DMS79 (cell line): ENCODE measurements around the gene SMIM9.
A peak's percentile ranks its signal among the peaks of the same experiment; 100 is the strongest.

ENCODE experiments used
- DNase-seq: peaks from one replicate; lab custom pipeline; 2025; lab: John Stamatoyannopoulos, UW

SMIM9 gene

DNA sequence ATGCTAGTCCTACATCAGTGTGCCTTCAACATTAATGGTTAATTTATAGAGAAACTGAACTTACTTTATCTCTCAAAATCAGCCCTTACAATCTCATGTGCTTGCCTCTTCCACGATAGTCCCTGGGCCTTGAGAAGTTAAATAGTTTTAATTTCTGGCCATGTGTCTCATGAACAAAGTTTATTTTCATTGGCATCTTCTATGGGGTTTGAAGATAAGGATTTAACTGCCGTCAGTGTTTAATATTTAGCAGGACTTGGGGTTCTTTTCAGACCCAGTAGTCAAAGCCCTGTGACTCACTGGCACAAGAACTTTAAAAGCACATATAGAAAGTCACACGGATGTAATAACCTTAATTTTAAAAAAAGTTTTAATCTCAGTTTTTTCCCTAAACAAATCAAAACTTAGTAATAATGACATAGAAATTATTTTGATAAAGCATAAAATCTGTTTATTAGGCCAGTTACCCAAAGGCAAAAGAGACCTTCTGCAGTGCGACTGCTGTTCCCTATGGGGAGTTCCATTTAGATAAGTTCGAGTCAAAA is 19.1 kb downstream of the SMIM9 start:
- DNase-seq = no peak

DNA sequence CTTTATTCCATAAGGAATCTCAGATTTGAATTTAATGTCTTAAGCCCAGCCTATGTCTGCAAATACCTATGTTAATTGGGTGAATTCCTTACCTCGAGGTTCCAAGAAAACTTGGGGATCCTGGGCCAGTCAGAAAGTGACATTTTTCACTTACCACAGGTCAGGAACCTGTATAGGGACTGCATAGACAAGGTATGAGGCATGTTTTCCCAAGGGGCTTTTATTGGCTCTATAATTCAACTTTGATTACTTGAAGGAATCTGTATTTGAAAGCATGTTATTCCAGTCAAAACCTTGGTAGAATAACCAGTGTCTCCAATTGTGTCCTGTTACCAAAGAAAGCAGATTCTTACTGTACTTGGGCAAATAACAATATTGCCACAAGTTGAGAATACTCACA is 20.7 kb downstream of the SMIM9 start:
- no peak for DNase-seq

DNA sequence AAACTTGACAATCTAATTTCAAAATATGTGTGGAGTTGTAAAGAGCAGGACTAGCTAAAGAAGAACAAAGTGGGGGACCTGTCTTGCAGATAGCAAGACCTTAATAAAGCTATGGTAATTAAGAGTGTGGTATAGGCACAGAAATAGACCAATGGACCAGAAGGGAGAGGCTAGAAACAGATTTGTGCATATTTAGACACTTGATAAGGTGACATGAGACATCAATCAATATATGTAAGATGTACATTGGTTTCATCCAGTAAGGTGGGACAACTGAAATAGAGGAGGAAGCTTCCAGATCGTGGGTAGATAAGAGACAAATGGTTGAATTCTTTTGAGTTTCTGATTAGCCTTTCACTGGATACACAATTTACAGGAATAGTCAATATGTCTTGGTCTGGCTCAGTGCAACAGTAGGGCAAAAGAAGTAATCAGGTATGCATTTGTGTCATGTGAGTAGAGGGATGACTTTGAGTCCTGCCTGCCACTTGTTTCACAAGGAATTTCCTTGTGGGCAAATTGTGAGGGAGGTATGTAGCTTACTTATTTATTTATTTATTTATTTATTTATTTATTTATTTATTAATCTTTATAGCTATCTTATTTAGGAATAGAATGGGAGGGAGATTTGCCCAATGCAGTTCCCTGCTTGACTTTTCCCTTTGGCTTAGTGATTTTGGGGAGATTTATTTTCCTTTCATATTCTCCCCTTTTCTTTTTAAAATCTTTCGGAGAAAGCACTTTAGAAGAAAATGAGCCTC is 21.9 kb downstream of the SMIM9 start:
- no peak for DNase-seq

DNA sequence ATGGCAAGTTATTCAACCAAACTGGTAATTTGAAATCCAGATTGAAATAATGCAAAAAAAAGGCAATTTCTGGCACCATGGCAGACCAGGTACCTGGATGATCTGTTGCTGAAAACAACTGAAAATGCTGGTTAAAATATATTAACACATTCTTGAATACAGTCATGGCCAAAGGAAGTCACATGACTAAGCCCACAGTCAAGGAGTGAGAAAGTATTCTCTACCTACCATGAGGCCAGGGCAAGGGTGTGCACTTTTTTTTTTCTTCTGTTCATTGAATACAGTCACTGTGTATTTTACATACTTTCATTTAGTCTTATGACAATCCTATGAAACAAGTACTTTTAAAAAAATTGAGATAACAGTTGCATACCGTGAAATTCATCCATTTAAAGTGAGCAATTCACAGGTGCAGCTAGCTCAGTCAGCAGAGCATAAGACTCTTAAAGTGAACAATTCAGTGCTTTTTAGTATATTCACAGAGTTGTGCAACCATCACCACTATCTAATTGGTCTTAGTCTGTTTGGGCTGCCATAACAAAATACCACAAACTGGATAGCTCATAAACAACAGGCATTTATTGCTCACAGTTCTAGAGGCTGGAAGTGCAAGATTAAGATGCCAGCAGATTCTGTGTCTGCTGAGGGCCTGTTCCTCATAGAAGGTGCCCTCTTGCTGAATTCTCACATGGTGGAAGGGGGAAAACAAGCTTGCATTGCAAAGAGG is 24.4 kb downstream of the SMIM9 start:
- DNase-seq = no peak

DNA sequence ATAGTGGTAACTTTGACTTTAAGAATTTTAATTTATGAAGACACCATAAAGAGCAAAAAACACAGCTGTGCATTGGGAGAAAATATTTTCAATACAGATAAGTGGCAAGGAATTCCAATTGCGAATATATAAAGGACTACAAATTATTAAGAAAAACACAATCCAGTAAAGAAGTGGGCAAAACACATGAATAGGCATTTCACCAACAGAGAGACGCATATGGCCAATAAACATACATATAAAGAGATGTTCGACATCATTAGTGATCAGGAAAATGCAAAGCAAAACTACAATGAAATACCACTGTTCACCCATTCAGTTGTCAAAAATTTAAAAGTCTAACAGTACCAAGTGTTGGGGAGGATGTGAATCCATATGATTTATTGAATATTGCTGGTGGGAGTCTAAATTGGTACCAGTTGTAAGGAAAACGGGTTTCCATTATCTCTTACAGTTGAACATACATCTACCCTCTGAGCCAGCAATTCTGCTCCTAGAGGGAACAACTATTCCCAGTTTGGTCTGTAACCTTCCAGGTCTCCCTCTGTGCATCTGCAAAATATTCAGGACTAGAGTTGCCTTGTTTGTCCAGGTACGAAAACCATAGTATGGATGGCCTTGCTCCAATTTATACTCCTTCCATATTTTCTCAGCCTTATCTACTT is 27.5 kb downstream of the SMIM9 start:
- no peak for DNase-seq

DNA sequence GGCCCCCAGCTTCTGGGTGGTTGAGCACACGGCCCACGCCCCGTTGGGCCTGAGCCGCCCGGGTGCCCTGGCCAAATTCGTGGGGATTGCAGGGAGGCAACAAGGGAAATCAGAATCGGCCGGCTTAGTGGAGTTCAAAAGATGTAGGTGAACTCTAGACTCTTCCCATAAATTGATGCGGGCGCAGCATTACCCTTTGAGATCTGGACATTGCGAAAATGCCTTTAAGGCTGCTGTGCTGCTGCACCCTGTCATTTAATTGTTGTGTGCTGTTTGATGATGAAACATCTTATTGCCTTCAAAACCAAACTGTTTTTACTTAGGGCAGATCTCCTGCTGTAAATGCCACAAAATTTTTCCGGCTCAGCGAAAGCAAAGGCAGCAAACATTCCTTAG is 28.8 kb downstream of the SMIM9 start:
- DNase-seq = no peak

DNA sequence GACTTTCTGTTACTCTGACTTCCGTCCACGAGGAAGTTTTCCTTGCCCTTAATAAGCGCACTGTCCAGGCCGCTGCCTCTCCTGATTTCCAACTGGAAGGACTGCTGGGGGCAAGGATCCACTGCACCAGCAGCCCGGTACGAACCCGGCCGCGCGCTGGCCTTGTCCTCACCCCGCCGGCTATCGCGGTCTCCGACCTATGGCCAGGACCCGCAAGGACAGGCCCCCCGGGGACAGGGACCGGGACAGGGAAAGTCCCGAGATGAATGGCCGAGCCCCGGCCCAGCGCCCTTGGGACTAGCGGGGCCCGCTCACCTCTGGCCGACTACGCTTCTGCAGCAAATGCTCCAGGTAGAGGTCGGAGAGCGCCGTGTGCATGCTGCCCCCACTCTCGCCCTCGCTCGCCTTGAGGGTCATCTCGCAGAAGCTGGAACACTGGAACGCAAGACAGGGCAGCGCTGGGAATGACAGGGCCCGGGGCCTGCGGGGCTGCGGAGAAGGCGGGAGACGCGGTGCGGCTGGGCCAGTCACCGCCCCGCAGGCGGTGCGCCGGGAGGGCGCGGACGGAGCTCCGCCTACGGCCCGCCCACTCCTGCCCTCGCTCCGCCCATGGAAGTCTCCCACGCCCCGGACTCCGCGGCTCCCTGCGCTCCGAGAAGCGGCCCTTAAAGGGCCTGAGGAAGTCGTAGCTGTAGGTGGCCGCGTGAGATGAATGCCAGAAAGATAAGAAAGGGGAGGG is 29.3 kb downstream of the SMIM9 start, which contains the start of gene MPP1:
MPP1 (minus strand) TSS at position 529 of the 739 bp plus-strand sequence; CDS start at position 417, 112 bp downstream.
- DNase-seq = no peak

GRCh38 chrX:154804261-154804956 is 30.1 kb downstream of the SMIM9 start:
- DNase-seq = no peak

GRCh38 chrX:154802947-154803346 is 31.5 kb downstream of the SMIM9 start:
- no peak for DNase-seq

DNA sequence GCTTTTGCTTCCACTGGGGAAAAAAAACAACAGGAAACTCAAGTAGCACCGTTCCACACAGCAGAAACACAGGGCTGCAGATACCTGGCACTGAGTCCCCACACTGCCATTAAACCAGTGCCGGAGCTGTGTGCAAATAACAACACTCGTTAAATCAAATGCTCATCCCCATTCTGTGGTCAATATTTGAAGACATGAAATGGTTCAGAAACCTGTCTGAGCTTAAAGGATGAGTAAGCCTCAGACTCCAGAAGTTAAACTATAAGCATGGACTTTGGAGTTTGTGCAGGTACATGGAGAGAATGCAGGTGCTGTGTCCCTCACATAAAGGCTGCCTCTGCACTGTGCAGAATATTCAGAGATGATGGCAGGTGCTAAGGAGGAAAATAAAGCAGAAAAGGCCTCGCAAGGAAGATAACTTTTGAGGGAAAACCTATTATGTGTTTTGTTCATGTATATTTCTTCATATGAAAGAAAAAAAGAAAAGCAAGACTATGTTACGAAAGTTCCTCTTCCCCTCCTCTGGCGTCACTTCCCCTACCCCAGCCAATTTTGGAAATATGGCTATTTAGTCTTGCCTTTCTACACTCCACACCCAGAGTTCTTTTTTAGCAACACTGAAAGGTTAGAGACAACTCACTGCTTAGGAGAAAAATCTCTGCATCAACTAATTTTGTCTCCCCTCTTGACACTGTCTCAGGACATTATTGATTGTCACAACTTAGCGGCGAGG is 33.8 kb downstream of the SMIM9 start:
- no peak for DNase-seq

DNA sequence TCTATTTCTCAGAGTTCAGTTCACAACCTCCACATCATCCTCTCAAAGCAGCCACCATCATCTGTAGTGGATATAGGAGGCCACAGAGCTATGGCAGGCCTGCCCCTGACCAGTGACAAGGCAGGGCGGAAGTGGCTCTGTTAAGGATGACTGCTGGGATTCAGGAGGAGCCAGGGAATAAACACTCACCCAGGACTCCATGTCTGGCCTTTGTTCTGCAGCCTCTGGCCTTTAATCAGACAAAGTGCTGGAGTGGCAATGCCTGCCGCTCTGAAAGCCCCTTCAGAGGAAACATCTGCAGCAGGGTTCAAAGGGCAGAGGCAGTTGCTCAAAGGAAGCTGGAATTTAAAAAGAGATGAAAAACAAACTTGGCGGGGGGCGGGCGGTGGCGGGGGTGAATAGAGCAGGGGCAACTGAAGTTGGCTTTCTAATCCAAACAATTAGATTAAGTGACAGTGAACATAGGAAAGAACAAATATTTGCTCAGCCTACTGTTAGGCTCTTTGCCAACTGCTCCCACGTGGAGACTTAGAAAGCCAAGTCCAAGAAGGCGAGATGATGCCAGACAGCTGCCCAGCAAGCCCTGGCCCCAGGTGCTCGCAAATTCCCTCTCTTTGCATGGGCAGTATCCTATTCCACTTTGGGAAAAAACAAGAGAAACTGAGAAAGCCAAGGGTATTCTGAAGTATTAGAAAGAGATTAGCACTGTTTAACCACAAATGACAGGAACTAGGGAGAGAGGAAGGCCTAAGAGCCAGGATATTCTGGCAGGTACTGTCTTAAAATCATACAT is 34.7 kb downstream of the SMIM9 start:
- DNase-seq = peak; percentile 83

DNA sequence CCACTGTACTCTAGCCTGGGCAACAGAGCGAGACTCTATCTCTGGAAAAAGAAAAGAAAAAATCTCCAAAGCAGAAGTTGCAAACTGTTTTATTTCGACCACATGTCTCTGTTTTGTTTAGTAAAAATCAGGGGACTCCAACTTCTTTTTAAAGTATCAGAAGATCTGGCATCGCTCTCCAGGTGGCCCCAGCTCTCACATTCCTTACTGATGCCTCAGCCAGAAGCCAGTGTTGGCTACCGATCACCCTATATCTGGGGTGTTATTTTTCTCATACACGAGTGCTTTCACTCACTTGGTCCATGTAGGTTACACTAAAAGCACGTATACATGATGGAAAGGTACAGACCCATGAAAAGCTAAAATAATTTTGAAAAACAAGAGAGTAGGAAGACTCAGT is 37.5 kb downstream of the SMIM9 start:
- no peak for DNase-seq

GRCh38 chrX:154795016-154795415 is 39.4 kb downstream of the SMIM9 start:
- no peak for DNase-seq

- no peak for DNase-seq
Measured at GRCh38 chrX:154793084-154793795, 41.2 kb downstream of the SMIM9 start.

DNA sequence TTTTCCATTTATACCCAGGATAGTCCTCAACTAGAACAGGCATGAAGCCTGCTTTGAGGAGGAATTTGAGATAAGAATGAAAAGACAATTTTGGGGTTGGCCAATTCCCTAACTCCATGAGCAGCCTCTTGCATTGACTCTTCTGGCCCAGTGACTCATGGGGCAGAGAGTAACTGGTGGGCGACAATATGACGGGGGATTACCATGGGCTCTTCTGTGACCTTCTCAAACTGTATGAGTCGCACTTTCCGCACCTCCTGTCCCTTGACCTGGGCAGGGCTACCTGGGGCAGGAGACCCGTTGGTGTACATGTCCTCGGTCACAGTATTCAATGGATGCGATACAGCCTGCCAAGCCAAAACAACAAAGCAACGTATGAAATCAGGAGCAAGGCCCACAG is 42.5 kb downstream of the SMIM9 start:
- DNase-seq = no peak

DNA sequence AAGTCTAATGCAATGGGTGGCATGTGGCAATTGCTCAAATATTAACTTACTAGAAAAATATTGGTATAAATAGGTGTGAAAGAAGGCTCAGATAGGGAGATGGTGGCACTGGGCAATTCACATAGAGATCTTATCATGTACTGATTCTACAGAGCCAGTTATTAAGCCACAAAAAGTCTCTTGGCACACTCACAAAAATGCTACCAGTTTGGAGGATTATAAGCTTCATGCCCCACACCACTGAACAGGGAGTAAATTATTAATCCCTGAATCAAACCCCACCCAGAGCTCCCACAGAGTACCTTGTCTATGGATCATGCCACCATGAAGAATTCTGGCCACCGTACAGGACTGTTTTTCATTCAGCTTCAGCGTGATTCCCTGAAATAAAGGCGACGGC is 43.0 kb downstream of the SMIM9 start:
- DNase-seq = no peak

GRCh38 chrX:154785716-154786115 is 48.7 kb downstream of the SMIM9 start:
- no peak for DNase-seq

- DNase-seq = no peak
Measured at GRCh38 chrX:154784149-154784995, 50.1 kb downstream of the SMIM9 start.
